Right kidney (tissue), 1 donor: ENCODE results near the gene TNFRSF14.

Experiments
- DNase-seq: peaks from one replicate; pipeline ENCODE4 v3.0.0-alpha.2; 2016

Gene TNFRSF14

GRCh38 chr1:2553871-2554620, 2.1 kb upstream of the TNFRSF14 start:
- DNase-seq: no peak

- no peak for DNase-seq
These were observed 1.4 kb upstream of the TNFRSF14 start for GRCh38 chr1:2554621-2555387.

DNA sequence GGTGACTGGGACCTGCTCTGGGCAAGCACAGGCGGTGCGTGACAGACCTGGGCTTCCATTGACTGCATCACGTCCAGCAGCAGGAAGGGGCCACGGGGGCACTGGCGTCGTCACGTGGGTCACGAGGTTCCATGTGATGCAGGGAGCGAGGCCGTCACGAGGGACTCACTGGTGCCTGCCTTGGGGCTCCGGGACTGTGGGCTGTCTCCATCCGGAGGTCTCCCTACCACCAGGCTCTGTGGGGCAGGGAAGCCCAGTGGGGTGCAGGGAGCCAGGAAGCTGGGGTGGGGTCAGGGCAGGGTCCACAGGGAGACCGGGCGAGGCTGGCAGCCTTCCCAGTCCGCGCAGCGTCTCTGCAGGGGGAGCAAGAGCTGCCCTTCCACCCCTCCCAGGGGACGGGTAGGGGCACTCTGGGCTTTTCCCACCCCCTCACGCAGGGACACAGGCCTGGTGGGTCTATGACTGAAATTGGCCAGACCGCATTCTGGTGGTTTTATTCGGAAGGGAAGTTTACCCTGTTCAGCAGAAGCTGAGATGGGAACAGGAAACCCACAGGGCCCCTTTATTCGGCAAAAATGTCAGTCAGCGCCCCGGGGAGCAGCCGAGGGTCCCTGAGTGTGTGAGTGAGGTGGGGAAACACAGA, 416 bp upstream of the TNFRSF14 start:
- no peak for DNase-seq

DNA sequence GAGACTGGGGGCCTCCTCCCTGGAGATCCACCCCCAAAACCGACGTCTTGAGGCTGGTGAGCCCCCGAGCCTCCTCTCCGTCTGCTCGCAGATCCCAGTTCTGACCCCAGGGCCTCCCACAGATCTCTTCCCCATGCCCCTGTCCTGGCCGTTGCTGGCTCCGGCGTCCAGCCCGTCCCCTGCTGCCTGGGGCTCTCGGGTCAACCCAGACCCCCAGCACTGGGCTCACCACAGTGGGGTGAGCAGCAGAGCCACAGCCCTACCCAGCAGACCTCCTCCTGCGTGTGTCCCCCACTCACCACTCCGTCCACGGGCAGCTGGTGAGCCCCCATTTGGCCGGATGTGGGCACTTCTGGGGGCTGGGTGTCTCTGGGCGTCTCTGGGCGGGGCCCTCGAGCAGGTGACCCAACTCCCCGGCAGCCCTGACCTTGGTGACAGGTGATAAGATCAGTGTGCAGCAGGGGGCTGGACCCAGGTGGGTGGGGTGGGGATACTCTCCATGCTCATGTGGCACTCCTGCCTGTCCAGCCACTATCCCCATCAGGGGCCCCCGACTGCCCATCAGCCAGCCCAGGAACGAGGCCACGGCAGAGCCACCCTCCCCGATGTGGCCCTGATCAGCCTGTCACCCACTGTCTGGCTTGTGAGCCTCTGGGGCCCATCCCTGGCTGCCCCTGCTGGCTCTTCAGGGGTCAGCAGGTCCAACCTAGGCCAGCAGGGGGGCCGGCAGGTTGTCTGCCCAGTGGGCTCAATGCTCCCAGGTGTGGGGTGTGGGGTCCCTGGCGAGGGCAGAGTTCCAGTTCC, 709 bp downstream of the TNFRSF14 start:
- DNase-seq: no peak

DNA sequence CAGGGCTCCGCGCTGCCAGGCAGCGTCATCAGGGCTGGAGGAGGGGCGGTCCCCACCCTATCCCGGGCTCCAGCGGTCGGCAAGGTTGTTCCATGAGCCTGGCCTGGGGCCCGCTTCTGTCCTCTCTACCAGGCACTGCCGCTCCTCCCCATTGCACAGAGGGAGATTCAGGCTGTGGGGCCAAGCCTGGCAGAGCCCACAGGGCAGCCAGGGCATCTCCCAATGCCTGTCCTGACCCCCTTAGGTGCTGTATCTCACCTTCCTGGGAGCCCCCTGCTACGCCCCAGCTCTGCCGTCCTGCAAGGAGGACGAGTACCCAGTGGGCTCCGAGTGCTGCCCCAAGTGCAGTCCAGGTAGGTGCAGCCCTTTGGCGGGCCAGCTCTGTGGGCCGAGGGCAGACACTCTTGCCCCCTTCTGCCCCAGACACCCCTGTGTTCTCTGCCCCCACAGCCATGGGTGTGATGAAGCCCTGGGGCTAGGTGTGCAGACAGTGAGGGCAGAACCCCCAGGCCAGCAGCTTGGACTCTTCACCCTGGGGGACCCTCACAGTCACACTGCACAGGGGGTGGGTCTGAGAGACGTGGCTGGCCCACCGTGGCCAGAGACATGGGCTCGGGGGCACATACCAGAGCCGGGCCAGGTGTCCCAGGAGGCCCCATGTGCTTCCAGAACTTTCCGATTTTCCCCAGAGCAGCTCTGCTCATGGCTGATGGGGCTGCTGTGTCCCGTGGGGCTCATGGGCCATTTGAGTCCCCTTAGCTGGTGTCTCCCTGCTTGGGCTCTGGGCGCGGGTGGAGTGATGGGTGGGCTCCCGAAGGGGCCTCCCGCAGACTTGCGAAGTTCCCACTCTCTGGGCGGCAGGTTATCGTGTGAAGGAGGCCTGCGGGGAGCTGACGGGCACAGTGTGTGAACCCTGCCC, 1.6 kb downstream of the TNFRSF14 start:
- no peak for DNase-seq

DNA sequence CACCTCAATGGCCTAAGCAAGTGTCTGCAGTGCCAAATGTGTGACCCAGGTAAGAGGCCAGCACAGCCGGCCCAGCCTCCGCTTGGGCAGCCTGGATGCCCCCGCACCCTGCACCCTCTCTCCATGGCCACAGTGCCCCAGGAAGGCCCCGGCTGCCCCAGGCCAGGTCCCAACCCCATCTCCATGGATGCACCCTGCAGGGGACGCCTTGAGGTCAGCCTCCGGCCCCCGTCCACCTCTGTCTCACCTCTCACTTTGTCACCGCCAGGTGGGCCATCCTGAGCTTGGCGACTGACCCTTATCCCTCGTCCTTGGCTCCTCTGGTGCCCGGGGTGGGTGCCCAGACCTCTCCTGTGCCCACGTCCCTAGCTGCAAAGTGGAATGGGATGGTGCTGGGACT, 2.2 kb downstream of the TNFRSF14 start:
- DNase-seq: no peak

DNA sequence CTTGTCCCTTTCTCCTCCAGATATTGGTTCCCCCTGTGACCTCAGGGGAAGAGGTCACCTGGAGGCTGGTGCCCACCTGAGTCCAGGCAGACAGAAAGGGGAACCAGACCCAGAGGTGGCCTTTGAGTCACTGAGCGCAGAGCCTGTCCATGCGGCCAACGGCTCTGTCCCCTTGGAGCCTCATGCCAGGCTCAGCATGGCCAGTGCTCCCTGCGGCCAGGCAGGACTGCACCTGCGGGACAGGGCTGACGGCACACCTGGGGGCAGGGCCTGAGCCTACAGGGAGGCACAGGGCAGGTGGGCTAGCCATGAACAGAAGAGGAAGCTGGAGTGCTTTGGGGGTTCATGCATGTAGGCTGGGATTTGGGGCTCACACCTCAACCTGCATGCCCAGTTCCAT, 2.7 kb downstream of the TNFRSF14 start:
- no peak for DNase-seq

- no peak for DNase-seq
These were observed 3.5 kb downstream of the TNFRSF14 start for GRCh38 chr1:2559509-2560298.

DNA sequence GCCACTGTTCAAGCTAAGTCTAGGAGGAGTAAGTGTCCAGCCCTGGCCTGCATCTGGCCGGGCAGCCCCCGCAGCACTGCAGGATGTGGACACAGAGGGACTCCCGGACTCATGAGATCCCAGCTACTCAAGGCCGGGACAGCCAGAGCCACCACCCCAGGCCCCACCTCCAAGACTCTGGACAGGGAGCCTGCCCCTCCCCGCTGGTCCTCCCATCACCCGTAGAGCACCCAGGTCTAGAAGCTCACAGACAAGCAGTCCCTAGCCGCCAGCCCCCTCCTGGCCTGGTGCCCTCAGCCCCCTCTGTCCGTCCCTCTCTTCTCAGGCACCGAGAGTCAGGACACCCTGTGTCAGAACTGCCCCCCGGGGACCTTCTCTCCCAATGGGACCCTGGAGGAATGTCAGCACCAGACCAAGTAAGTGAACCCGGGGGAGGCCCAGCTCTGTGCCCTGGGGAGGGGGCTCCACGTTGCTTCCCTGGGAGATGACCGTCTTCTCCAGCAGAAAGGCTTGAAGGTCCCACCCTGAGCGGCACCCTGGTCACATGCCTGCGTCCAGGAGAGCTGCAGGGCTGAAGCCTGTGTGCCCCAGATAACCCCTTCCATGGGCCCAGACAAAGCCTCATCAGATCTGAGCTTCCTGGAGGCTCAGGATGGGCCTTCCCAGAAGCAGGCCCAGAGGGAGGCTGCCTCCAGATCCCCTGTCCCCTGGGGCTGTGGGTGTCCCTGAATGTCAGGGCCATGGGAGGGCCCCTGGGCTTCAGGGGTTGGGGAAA, 4.3 kb downstream of the TNFRSF14 start:
- no peak for DNase-seq

- no peak for DNase-seq
These were observed 5.3 kb downstream of the TNFRSF14 start for GRCh38 chr1:2561446-2561845.

- no peak for DNase-seq
These were observed 6.0 kb downstream of the TNFRSF14 start for GRCh38 chr1:2561898-2562895.

- no peak for DNase-seq
These were observed 7.0 kb downstream of the TNFRSF14 start for GRCh38 chr1:2563205-2563604.

- DNase-seq: no peak
These were observed 8.0 kb downstream of the TNFRSF14 start for GRCh38 chr1:2564006-2564814.

DNA sequence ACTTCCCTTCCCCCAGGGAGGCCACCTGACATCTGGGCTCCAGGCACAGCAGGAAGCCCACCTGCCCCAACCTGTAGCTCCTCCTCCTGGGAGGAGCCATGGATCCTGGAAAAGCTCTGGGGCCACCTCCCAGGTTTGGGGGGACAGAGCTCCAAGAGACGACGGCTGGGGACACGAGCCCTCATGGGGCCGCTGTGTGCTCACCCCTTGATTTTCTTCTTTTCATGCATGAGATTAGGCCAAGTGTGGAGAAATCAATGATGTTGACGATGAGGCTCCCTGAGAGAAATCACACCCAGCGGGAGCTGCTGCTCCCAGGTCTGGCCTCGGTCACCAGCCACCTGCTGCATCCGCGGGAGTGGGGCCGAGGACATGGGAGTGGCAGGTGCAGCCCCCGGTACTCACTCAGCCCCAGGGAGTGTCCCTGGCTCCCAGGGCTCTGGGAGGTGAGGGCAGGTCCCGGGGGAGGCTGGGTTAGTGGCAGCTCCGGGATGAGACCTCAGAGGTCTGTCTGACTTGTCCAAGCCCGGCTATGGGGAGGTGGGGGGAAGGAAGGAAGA, 8.7 kb downstream of the TNFRSF14 start:
- no peak for DNase-seq

DNA sequence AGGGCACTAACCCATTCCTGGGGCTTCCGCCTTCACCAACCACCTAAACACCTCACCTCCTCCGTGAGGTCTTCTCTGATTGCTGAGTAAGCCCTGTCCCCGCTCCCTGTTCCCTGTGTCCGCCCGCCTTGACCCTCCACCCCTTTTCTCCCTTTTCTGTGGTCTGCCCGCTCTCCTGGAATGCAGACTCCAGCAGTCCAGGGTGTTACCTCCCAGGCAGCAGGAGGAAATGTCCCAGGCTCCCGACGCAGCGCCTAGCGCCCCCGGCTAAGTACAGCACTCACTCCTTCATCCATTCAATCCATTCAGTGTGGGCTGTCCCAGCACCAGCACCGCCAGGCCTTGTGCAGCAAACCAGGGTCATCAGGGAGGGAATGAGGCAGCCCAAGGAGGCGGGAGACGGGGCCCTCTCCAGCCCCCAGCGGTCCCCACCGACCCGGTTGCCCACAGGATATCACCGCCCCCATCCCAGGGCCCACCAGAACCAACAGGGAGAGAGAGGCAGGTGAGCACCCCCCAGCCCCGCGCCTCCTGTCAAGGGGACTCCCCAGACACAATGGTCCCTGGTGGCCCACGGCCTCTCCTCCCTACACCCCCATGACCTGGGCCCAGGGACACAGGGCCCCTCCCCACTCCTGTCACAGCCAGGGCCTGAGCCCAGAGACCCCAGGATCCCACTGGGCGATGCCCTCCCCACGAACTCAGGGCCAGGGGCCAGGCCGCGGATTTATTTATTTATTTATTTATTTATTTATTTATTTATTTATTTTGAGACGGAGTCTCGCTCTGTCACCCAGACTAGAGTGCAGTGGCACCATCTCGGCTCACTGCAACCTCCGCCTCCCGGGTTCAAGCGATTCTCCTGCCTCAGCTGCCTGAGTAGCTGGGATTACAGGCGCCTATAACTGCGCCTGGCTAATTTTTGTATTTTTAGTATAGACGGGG, 10.2 kb downstream of the TNFRSF14 start:
- no peak for DNase-seq

DNA sequence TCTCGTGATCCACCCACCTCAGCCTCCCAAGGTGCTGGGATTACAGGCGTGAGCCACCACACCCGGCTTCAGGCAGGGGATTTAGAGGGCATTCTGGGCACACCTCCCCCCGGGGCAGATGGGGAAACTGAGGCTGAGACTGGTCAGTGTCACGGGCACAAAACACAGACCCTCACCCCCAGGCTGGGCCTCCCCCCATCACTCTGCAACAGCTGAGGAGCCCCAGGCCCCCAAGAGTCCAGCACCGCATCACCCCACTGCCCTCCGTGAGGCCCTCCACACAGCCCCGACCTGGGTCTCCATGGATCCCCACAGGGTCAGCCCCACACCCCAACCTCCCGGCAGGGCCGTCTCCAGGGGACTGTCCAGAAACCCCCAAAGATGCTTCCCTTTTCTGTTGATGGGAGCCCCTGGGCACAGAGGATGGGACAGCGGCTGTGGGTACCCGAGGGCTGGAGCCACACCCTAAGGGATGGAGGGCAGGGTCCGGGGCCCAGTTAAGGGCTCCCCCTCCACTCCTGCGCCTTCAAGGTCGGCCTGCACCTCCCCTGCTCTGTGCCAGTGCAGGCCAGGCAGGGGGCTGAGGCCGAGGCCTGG, 11.0 kb downstream of the TNFRSF14 start:
- DNase-seq: no peak
